Spleen (tissue), 7 donors: ENCODE data around the gene FTO.

Experiments
- CTCF ChIP-seq, 11 experiments: fragments of 200-600 bp in 7 of 11; fragments of 450-650 bp in 4 of 11; sonication (generic) in 4 of 11; IDR thresholded peaks in 8 of 11; conservative IDR thresholded peaks in 3 of 11; 1 replicate in 7 of 11; 2 replicates in 4 of 11; pipeline versions ENCODE4 v1.4.0 to v1.8.0; 2016 to 2021; ENCODE audit warnings: antibody characterized with exemption in 11 of 11, inconsistent platforms in 4 of 11, mild to moderate bottlenecking in 1 of 11
- POLR2A ChIP-seq, 3 donors: fragments of 450-650 bp; IDR thresholded peaks; one replicate each; pipeline ENCODE4 v1.5.1; 2017; ENCODE audit warnings: antibody characterized with exemption in 3 of 3, mild to moderate bottlenecking in 1 of 3
- donor health status: DM: no; HTN: no; CAD: no; lungs with moderate emphysema.
- donor health status: DM: no; HTN: no; CAD: no.
- donor health status: DM: no; HTN: no; CAD: no.

GRCh38 chr16:54060599-54061421 is 356.9 kb downstream of the FTO start:
- TF ChIP-seq CTCF (IDR thresholded peaks at IDR 0.05 in 8 of 11, conservative IDR thresholded peaks at IDR 0.05 in 3 of 11) = no peak
- TF ChIP-seq POLR2A (IDR thresholded peaks at IDR 0.05) = no peak
